Fibroblast of the aortic adventitia (primary cell): ENCODE results near the gene NCF2. TPM values are rescaled to one million over a fixed set of nuclear protein-coding genes. Genes with fewer than 3 reads are reported as not detected.

Source experiments
- DNase-seq: peaks from one replicate; pipeline ENCODE4 v3.0.0-alpha.2; 2010; ENCODE audit warnings: low read depth
- H3K4me3 ChIP-seq: 2 replicates; pipeline ENCODE4 v1.5.1; 2011; ENCODE audit warnings: low read depth, mild to moderate bottlenecking, control low read depth, low read length, moderate library complexity
- CTCF ChIP-seq: IDR thresholded peaks from 2 replicates; pipeline ENCODE4 v1.5.1; 2011; ENCODE audit warnings: mild to moderate bottlenecking, low read length, control low read depth, inconsistent platforms; ENCODE audit not compliant: insufficient read depth
- total RNA-seq: library from RNA; depleted of rRNA; stranded (reverse); fragments of >200 nt; gene quantifications from 2 replicates; pipeline ENCODE4 v1.2.3, GENCODE V29; 2012; ENCODE audit warnings: low replicate concordance

NCF2 gene
- total RNA-seq, 1 donor = 0.63 TPM

- no peak for TF ChIP-seq CTCF
- no peak for DNase-seq
- H3K4me3 ChIP-seq = no peak overlapping the region
Measured at GRCh38 chr1:183604815-183605214, 14.6 kb upstream of the NCF2 start.

GRCh38 chr1:183604038-183604808, 14.0 kb upstream of the NCF2 start:
- no peak for TF ChIP-seq CTCF
- peak; percentile 51 for DNase-seq
- no peak overlapping the region for H3K4me3 ChIP-seq

GRCh38 chr1:183602510-183602909, 12.3 kb upstream of the NCF2 start:
- no peak overlapping the region for H3K4me3 ChIP-seq
- no peak for TF ChIP-seq CTCF
- no peak for DNase-seq

GRCh38 chr1:183600634-183601033, 10.4 kb upstream of the NCF2 start:
- no peak for TF ChIP-seq CTCF
- H3K4me3 ChIP-seq = no peak overlapping the region
- no peak for DNase-seq

GRCh38 chr1:183600136-183600535, 9.9 kb upstream of the NCF2 start:
- DNase-seq = peak; percentile 99
- no peak overlapping the region for H3K4me3 ChIP-seq
- no peak for TF ChIP-seq CTCF

GRCh38 chr1:183598386-183598785, 8.1 kb upstream of the NCF2 start:
- H3K4me3 ChIP-seq = no peak overlapping the region
- peak; percentile 61 for DNase-seq

More at GRCh38 chr1:183598386-183598785, 8.1 kb upstream of the NCF2 start:
- no peak for TF ChIP-seq CTCF
